Central memory CD8-positive, alpha-beta T cell (primary cell): ENCODE measurements around the gene CST4.
"Not testable (repeated sequence)": the region's sequence is repeated elsewhere in the genome, so short reads cannot be mapped to it uniquely, and the experiment has no call there.

Experiments
- ATAC-seq: fragments of 150-1000 bp; cut with Tn5 transposase; replicated peaks from 2 replicates; pipeline ENCODE4 v1.10.0; 2022; ENCODE audit warnings: mild to moderate bottlenecking, moderate FRiP score, moderate number of reproducible peaks; ENCODE audit not compliant: poor library complexity, severe bottlenecking; ENCODE audit errors: extremely low read depth
- DNase-seq, 2 donors: peaks; one replicate each; pipeline ENCODE4 v3.0.0; 2021; ENCODE audit warnings: low spot score in 2 of 2
- H3K27ac Mint-ChIP-seq: one replicate; pipeline ENCODE4 v1.8.0; 2022; ENCODE audit warnings: low read depth, mild to moderate bottlenecking, moderate library complexity, mixed read lengths
- H3K27me3 Mint-ChIP-seq: one replicate; pipeline ENCODE4 v1.8.0; 2022; ENCODE audit warnings: mixed read lengths
- H3K36me3 Mint-ChIP-seq: one replicate; pipeline ENCODE4 v1.8.0; 2022; ENCODE audit warnings: mild to moderate bottlenecking, moderate library complexity, mixed read lengths; ENCODE audit not compliant: insufficient read depth
- H3K4me1 Mint-ChIP-seq: one replicate; pipeline ENCODE4 v1.8.0; 2022; ENCODE audit warnings: mixed read lengths
- H3K4me3 Mint-ChIP-seq: one replicate; pipeline ENCODE4 v1.8.0; 2022; ENCODE audit warnings: mild to moderate bottlenecking, moderate library complexity, mixed read lengths
- H3K9me3 Mint-ChIP-seq: one replicate; pipeline ENCODE4 v1.8.0; 2022; ENCODE audit warnings: mixed read lengths

Gene CST4

DNA sequence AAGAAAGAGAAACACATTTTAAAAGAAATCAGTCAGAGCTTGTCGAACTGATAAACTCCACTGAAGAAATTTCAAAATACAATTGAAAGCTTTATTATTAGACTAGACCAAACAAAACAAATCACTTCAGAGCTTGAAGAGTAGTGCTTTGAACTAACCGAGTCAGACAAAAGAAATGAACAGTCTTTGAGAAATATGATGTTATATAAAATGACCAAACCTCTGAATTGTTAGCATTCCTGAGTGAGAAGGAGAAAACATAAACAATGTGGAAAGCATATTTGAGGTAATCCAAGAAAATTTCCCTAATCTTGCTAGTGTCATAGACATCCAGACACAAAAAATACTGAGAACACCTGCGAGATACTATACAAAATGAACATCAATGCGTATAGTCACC lies 13.2 kb upstream of the CST4 start:
- no peak for DNase-seq
- H3K36me3 Mint-ChIP-seq: no peaks in the 10 kb centered on the region
- H3K4me1 Mint-ChIP-seq: no peaks in the 10 kb centered on the region
- H3K27ac Mint-ChIP-seq: no peak overlapping the region
- H3K27me3 Mint-ChIP-seq: peaks cover 48% of the 10 kb centered on the region
- no peak overlapping the region for H3K4me3 Mint-ChIP-seq
- ATAC-seq: no peak
- no peaks in the 10 kb centered on the region for H3K9me3 Mint-ChIP-seq

DNA sequence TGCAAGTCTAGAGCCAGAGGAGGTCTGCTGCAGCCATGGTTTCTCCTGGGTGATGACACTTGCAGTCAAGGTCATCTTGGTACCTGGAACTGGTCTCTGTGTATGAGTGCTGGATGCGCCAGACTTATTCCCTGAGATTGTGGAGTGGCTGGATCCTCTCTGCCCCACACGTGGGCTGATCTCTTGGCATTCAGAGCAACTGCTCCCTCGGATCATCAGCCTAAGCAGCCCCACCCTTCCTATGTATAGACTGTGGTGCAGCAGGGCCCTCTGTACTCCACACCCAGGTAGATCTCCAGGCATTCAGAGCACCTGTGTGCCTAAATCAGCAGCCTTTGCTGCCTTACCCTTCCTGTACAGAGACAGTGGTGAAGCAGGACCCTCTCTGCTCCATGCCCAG lies 12.1 kb upstream of the CST4 start:
- no peak for ATAC-seq
- H3K27me3 Mint-ChIP-seq: peaks cover 44% of the 10 kb centered on the region
- no peak for DNase-seq
- H3K9me3 Mint-ChIP-seq: no peaks in the 10 kb centered on the region
- H3K27ac Mint-ChIP-seq: no peak overlapping the region
- H3K4me1 Mint-ChIP-seq: no peaks in the 10 kb centered on the region
- H3K4me3 Mint-ChIP-seq: no peak overlapping the region
- H3K36me3 Mint-ChIP-seq: no peaks in the 10 kb centered on the region

DNA sequence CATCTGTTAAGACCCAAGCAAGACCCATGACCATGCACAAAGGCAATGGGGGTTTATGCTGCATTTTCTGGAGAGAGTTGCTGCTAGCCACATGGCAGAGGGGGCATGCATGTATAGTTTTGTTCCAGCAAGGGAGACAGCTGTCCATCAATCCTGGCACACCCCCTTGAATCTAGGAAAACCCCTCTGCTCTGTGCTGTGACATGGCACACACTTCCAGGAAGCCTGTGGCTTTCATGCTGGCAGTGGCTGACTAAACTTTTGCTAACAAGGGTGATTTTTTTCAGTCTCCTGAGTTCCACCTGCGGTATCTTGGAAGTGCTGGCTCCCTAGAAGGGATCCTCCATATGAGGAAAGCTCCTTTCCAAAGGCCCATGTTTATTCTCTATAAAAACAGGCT lies 9.1 kb upstream of the CST4 start:
- ATAC-seq: no peak
- Mint-ChIP-seq H3K4me1 (no peaks in the 10 kb centered on the region), H3K27ac (no peak overlapping the region), H3K27me3 (peaks cover 70% of the 10 kb centered on the region), H3K9me3 (no peaks in the 10 kb centered on the region), H3K36me3 (no peaks in the 10 kb centered on the region), H3K4me3 (no peak overlapping the region)
- no peak for DNase-seq

GRCh38 chr20:23695068-23695395 lies 6.2 kb upstream of the CST4 start:
- not testable (repeated sequence) for H3K4me3 Mint-ChIP-seq, H3K4me1 Mint-ChIP-seq, ATAC-seq, H3K36me3 Mint-ChIP-seq, H3K27ac Mint-ChIP-seq, H3K9me3 Mint-ChIP-seq, DNase-seq
- peaks cover 58% of the 10 kb centered on the region for H3K27me3 Mint-ChIP-seq

DNA sequence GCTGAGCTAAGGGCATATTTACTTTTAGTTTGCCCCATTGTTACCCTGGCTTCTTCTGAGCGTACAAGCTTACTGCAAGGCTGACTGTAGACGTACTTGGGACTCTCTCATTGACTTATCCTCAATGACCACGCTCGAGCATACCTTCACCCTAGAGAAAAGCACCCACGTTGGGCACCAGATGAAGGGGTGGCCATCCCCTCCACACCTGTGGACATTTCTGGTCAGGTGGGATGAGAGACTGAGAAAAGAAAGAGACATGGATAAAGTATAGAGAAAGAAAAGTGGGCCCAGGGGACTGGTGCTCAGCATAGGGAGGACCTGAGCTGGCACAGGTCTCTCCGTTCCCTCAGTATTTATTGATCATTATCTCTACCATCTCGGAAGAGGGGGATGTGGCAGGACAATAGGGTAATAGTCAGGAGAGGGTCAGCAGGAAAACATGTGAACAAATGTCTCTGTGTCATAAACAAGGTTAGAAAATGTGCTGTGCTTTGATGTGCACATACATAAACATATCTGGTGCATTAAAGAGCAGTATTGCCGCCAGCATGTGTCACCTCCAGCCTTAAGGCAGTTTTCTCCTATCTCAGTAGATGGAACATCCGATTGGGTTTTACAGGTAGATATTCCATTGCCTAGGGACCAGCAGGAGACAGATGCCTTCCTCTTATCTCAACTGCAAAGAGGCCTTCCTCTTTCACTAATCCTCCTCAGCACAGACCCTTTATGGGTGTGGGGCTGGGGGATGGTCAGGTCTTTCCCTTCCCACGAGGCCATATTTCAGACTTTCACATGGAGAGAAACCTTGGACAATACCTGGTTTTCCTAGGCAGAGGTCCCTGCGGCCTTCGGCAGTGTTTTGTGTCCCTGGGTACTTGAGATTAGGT lies 5.6 kb upstream of the CST4 start:
- H3K4me1 Mint-ChIP-seq, DNase-seq, ATAC-seq, H3K4me3 Mint-ChIP-seq, H3K27ac Mint-ChIP-seq, H3K9me3 Mint-ChIP-seq, H3K36me3 Mint-ChIP-seq: not testable (repeated sequence)
- H3K27me3 Mint-ChIP-seq: peaks cover 58% of the 10 kb centered on the region

GRCh38 chr20:23692725-23693619 lies 4.1 kb upstream of the CST4 start:
- DNase-seq: not testable (repeated sequence)
- H3K27me3 Mint-ChIP-seq: peaks cover 53% of the 10 kb centered on the region

DNA sequence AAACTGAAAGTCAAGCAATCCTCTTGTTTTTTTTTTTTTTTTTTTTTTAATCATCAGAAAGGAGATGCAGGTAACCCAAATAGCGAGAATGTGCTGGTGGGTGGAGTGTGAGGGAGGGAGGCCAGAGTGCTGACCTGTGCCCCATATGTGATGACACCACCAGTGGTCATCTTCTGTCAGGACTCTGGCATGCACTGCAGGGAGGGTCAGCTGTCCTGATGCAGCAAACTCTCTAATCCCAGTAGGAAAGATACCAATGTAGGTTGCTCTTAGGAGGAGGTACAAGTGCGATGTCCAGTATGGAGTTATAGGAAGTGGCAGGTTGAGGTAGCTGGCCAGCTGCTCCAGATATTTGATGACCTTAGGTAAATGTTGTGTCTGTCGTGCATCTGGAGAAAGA lies 2.8 kb upstream of the CST4 start:
- ATAC-seq (no peak), DNase-seq (no peak)
- Mint-ChIP-seq H3K4me3 (no peak overlapping the region), H3K27me3 (peaks cover 55% of the 10 kb centered on the region), H3K36me3 (no peaks in the 10 kb centered on the region), H3K27ac (no peak overlapping the region), H3K9me3 (no peaks in the 10 kb centered on the region), H3K4me1 (no peaks in the 10 kb centered on the region)

More at GRCh38 chr20:23692725-23693619, 4.1 kb upstream of the CST4 start:
- H3K9me3 Mint-ChIP-seq, H3K36me3 Mint-ChIP-seq, ATAC-seq, H3K4me3 Mint-ChIP-seq, H3K27ac Mint-ChIP-seq, H3K4me1 Mint-ChIP-seq: not testable (repeated sequence)

DNA sequence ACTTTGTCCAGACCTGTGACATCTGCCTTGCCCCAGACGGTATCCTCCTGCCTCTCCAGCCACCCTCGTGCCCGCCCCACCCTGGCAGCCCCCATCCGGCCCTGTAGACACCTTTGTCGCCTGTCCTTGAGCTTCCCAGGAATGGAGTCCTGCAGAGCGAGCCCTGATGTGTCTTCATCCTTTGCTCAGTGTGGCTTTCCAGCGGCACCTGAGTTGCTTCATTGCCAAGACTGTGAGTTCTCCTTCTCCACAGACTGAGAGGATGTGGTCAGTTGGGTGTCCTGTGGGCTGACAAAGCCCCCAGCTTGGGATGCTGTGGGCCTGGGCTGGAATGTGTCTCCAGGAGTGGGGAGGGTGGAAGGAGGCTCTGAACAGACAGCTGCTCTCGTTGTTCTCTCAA lies 1.7 kb upstream of the CST4 start:
- Mint-ChIP-seq H3K9me3 (no peaks in the 10 kb centered on the region), H3K27ac (no peak overlapping the region), H3K27me3 (peaks cover 47% of the 10 kb centered on the region), H3K36me3 (no peaks in the 10 kb centered on the region), H3K4me3 (no peak overlapping the region), H3K4me1 (no peaks in the 10 kb centered on the region)
- ATAC-seq: no peak
- no peak for DNase-seq

DNA sequence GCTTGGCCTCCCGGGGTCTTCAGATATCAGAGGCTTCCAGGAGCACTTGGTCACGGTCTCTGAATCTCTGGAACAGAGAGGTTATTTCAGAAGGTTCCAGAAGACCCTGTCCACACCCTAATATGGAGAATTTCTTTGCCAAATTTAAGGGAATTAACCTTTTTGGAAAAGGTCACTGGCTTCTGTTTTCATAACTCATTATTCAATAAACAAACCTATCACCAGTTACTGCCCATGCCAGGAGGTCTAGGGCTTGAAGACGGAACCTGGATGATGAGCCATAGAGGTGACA lies 507 bp upstream of the CST4 start:
- no peaks in the 10 kb centered on the region for H3K36me3 Mint-ChIP-seq
- H3K27ac Mint-ChIP-seq: no peak overlapping the region
- peaks cover 47% of the 10 kb centered on the region for H3K27me3 Mint-ChIP-seq
- ATAC-seq (no peak), DNase-seq (no peak)
- no peaks in the 10 kb centered on the region for H3K9me3 Mint-ChIP-seq
- no peaks in the 10 kb centered on the region for H3K4me1 Mint-ChIP-seq
- H3K4me3 Mint-ChIP-seq: no peak overlapping the region

DNA sequence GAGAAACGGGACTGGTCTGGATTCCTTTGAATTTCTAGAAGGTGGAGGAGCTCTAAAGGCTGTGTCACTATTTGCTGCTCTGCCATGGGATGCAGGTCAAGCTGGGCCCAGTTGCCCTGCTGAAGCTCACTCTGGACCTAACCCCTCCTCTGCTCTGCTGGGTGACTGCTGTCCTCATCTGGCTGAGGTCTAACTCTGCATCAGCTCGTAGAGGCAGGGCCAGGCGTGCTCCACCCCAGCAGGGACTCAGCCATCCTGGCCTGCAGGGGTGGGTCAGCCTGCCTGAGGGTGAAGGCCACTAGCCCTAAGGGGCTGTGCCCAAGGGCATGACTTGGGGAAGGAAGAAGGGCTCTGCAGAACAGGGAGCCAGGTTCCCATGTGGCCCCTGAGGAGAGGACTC lies 852 bp downstream of the CST4 start:
- no peaks in the 10 kb centered on the region for H3K9me3 Mint-ChIP-seq
- ATAC-seq: no peak
- DNase-seq: no peak
- no peak overlapping the region for H3K4me3 Mint-ChIP-seq
- H3K36me3 Mint-ChIP-seq: no peaks in the 10 kb centered on the region
- no peaks in the 10 kb centered on the region for H3K4me1 Mint-ChIP-seq
- peaks cover 47% of the 10 kb centered on the region for H3K27me3 Mint-ChIP-seq
- no peak overlapping the region for H3K27ac Mint-ChIP-seq

- peaks cover 3% of the 10 kb centered on the region for H3K36me3 Mint-ChIP-seq
- no peaks in the 10 kb centered on the region for H3K9me3 Mint-ChIP-seq
- peaks cover 47% of the 10 kb centered on the region for H3K27me3 Mint-ChIP-seq
Observed at GRCh38 chr20:23686046-23686750, 2.6 kb downstream of the CST4 start.

DNA sequence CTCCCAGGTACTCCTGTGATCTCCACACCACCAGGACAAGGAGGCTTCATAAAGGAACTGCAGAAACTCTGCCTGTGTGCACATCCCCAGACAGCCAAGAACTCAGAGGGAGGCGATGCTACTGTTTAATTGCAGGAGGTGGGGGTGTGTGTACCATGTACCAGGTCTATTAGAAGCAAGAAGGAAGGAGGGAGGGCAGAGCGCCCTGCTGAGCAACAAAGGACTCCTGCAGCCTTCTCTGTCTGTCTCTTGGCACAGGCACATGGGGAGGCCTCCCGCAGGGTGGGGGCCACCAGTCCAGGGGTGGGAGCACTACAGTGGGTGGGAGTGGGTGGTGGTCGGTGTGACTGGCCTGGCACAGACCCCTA lies 3.3 kb downstream of the CST4 start:
- not testable (repeated sequence) for H3K27ac Mint-ChIP-seq, ATAC-seq, H3K4me1 Mint-ChIP-seq, H3K9me3 Mint-ChIP-seq, H3K4me3 Mint-ChIP-seq, H3K36me3 Mint-ChIP-seq, DNase-seq
- peaks cover 54% of the 10 kb centered on the region for H3K27me3 Mint-ChIP-seq

More at GRCh38 chr20:23686046-23686750, 2.6 kb downstream of the CST4 start:
- Mint-ChIP-seq H3K4me1 (no peaks in the 10 kb centered on the region), H3K4me3 (no peak overlapping the region), H3K27ac (no peak overlapping the region)
- ATAC-seq (no peak), DNase-seq (no peak)
